Spleen (tissue), 7 donors: ENCODE results near the gene OXGR1.

ENCODE experiments used
- POLR2A ChIP-seq, 3 donors: fragments of 450-650 bp; IDR thresholded peaks; one replicate each; pipeline ENCODE4 v1.5.1; 2017; ENCODE audit warnings: antibody characterized with exemption in 3 of 3, mild to moderate bottlenecking in 1 of 3
- TF ChIP-seq, protein P1 (sequence below), 11 experiments: fragments of 200-600 bp in 7 of 11; fragments of 450-650 bp in 4 of 11; sonication (generic) in 4 of 11; IDR thresholded peaks in 8 of 11; conservative IDR thresholded peaks in 3 of 11; 1 replicate in 7 of 11; 2 replicates in 4 of 11; pipeline versions ENCODE4 v1.4.0 to v1.8.0; 2016 to 2021; ENCODE audit warnings: antibody characterized with exemption in 11 of 11, inconsistent platforms in 4 of 11, mild to moderate bottlenecking in 1 of 11
- donor health status: DM: no; HTN: no; CAD: no; lungs with moderate emphysema.
- donor health status: DM: no; HTN: no; CAD: no.
- donor health status: DM: no; HTN: no; CAD: no.

DNA sequence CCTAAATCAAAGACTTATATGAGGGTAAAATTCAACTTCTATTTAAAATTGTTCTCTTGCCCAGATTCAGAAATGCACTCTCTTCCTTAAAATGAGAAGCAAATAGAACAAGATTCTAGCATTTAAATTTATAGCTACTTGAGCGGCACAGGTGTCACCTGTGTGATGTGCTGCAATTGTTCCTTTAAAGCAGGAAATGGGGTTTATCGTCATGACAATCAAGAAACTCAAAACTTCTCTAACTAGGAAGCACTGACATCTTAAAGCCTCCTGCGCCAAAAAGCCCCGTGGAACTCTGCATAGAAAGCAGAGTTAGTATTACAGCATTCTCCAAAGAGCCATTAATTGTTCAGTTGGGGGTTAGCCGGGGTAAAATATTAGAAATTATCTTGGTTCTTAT, 2.6 kb upstream of the OXGR1 start:
- TF ChIP-seq POLR2A (IDR thresholded peaks at IDR 0.05) = no peak
- TF ChIP-seq, protein P1, sequence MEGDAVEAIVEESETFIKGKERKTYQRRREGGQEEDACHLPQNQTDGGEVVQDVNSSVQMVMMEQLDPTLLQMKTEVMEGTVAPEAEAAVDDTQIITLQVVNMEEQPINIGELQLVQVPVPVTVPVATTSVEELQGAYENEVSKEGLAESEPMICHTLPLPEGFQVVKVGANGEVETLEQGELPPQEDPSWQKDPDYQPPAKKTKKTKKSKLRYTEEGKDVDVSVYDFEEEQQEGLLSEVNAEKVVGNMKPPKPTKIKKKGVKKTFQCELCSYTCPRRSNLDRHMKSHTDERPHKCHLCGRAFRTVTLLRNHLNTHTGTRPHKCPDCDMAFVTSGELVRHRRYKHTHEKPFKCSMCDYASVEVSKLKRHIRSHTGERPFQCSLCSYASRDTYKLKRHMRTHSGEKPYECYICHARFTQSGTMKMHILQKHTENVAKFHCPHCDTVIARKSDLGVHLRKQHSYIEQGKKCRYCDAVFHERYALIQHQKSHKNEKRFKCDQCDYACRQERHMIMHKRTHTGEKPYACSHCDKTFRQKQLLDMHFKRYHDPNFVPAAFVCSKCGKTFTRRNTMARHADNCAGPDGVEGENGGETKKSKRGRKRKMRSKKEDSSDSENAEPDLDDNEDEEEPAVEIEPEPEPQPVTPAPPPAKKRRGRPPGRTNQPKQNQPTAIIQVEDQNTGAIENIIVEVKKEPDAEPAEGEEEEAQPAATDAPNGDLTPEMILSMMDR (IDR thresholded peaks at IDR 0.05 in 8 of 11, conservative IDR thresholded peaks at IDR 0.05 in 3 of 11) = no peak
